ENCODE measurements around the gene RANBP10. TPM values are rescaled to one million over a fixed set of nuclear protein-coding genes. Genes with fewer than 3 reads are reported as not detected.

RANBP10 gene
- total RNA-seq, 6 experiments from 2014 or later, result 15.1 to 38.4 (median 22.7) TPM

DNA sequence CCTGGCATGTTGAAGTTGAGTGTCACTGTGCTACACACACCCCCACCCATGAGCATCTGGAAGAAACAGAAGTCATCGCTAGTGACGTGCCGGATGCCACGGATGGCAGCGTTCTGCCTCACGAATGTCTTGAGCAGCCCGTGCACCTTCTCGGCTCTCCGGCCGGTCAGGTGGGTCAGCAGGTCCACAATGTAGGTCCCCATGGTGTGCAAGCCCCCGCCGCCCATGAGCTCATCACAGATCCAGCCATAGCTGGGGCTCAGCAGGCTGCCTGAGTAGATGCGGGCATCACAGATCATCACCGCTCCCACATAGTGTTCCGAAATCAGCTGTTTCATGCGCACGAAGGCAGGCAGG is 130.8 kb downstream of the RANBP10 start:
- Histone ChIP-seq H3K9me3 (no peaks in the 10 kb centered on the region), H3K4me3 (no peak overlapping the region), H3K36me3 (no peaks in the 10 kb centered on the region), H3K27me3 (no peaks in the 10 kb centered on the region), H3K27ac (peak overlapping the region in 1 of 3 donors; percentile 84), H3K4me1 (peaks cover 0 to 65% (median 31%) of the 10 kb centered on the region in 4 donors)
- no peak for TF ChIP-seq CTCF (IDR thresholded peaks at IDR 0.05)
- no peak for TF ChIP-seq POLR2A (IDR thresholded peaks at IDR 0.05)
- no CpG with 5 or more reads among the region's 17 CpGs for WGBS (ENCODE audit: insufficient coverage, low coverage, low lambda C conversion rate, missing lambda C conversion rate)
- intact Hi-C loops (cut with DNase I), result loop anchor here (10.0 kb wide), 2 partner anchors 49 to 129 kb away; partner anchors contain the start of genes RANBP10 (in 1 of the 2) and TSNAXIP1 (in 1 of the 2)
- DNase-seq (no peak), ATAC-seq (no peak)

DNA sequence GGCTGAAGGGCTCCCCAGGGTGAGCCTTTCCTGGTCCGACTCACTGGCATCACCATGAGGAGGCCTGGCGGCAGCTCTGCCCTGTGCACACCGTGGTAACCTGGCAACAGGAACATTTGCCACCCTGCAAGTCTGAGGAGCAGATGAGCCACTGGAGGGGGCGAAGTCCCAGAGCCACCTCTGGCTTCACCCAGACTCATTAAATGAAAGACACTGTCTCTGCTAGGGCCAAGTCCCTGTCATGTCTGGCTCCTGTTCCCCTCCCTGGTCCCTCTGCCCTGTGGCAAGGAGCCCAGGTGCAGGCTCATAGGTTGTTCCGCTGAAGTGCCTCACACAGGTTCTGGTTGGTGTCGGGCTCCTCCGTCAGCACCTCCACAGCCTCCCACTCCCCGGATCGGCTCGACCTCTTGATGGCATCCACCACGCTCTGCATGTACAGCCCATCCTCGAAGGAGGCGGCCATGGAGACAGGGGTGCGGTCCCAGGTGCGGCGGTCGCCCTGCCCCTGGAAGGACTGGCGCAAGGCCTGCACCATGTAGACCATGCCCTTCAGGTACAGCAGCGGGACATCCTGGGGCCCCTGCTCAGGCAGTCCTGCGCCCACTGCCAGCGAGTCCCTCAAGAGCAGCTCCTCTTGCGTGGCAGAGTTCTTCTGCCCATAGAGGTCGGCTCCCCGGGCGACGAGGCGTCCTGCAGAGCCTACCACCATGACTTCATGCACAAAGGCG is 131.3 kb downstream of the RANBP10 start:
- peak; percentile 55 to 83 (median 73) for DNase-seq
- peak; percentile 15 to 51 (median 38) for ATAC-seq
- Histone ChIP-seq H3K36me3 (no peaks in the 10 kb centered on the region), H3K27me3 (no peaks in the 10 kb centered on the region), H3K4me1 (peaks cover 0 to 65% (median 31%) of the 10 kb centered on the region in 4 donors), H3K27ac (peak overlapping the region; percentile 84 to 92 (median 86)), H3K9me3 (no peaks in the 10 kb centered on the region), H3K4me3 (no peak overlapping the region)
- 58% methylated on average over 6 of the region's 28 CpGs for WGBS (ENCODE audit: insufficient coverage, low coverage, low lambda C conversion rate, missing lambda C conversion rate)
- intact Hi-C loops (cut with DNase I), result loop anchor here (10.0 kb wide), 2 partner anchors 50 to 130 kb away; partner anchors contain the start of genes RANBP10 (in 1 of the 2) and TSNAXIP1 (in 1 of the 2)
- no peak for TF ChIP-seq CTCF (IDR thresholded peaks at IDR 0.05)
- TF ChIP-seq POLR2A (IDR thresholded peaks at IDR 0.05), result no peak

DNA sequence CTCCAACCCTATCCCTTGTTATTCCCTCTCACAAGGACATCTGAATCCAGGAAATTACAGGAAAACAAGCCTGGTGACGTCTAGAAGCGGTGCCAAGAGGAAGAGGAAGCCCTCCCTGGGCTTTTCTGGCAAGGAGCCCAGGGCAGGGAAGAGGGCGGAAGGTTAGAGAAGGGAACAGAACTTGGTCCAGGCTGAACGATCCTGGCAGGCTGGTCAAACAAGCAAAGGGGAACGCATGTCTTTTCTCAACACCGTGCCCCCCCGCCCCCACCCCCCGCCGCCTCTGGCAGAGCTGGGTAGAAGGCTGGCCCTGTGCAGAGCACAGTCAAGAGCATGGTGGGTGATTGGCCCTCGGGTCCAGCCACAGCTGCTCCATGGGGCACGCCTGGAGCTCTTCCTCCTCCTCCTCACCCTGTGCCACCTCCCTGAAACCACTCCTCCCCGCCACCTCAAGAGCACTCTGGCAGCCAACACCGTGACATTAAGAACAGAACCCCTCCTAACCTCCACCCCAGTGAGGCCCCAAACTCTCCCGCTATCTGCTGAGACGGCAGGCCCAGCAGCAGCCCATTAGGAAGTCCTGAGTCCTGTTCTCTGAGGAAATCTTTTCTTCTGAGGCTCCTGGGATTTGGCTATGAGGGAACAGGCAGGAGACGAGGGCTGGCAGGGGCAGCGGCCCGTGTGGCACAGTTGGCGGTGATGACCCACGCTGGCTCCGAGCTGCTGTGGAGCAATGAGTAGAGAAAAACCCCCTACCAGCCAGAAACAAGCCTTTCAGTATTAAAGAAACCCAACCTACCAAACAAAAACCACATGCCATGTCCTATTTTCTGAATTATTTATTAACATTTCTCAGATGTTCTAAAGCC is 132.4 kb downstream of the RANBP10 start:
- H3K9me3 ChIP-seq, result no peaks in the 10 kb centered on the region
- H3K4me1 ChIP-seq, result peaks cover 0 to 64% (median 31%) of the 10 kb centered on the region in 4 donors
- H3K27me3 ChIP-seq, result no peaks in the 10 kb centered on the region
- intact Hi-C loops (cut with DNase I), result loop anchor here (10.0 kb wide), 2 partner anchors 51 to 131 kb away; partner anchors contain the start of genes RANBP10 (in 1 of the 2) and TSNAXIP1 (in 1 of the 2)
- H3K36me3 ChIP-seq, result no peaks in the 10 kb centered on the region
- H3K4me3 ChIP-seq, result no peak overlapping the region
- 14% methylated on average over 12 of the region's 21 CpGs for WGBS (ENCODE audit: insufficient coverage, low coverage, low lambda C conversion rate, missing lambda C conversion rate)
- no peak for TF ChIP-seq POLR2A (IDR thresholded peaks at IDR 0.05)
- peak; percentile 54 to 80 (median 74) for ATAC-seq
- peak overlapping the region; percentile 84 to 92 (median 86) for H3K27ac ChIP-seq
- peak; percentile 88 to 92 (median 90) for DNase-seq

Small RNAs within 50 kb of the gene (small RNA-seq; reads per million reads assigned to genes)
- 0 reads per million in 2 experiments for gene AC040162.2

Other genes with a start within 250 kb of the RANBP10 start
- gene CTCF, start 244.0 kb downstream of the RANBP10 start, total RNA-seq, result 10 to 100 TPM; 14.3 to 18.5 (median 17.0) TPM
- 1 to 10 TPM in 3 of 6 experiments, under 1 TPM in 3; 0.39 to 3.4 (median 0.88) TPM for gene CARMIL2, start 161.4 kb downstream of the RANBP10 start, total RNA-seq
- gene ACD, start 146.3 kb downstream of the RANBP10 start, total RNA-seq, result 1 to 10 TPM; 4.0 to 8.2 (median 5.9) TPM
- 1 to 10 TPM; 1.3 to 4.8 (median 2.6) TPM for gene PARD6A, start 145.6 kb downstream of the RANBP10 start, total RNA-seq
- gene ENKD1, start 139.8 kb downstream of the RANBP10 start, total RNA-seq, result 1 to 10 TPM; 4.4 to 8.9 (median 7.3) TPM
- gene C16orf86, start 139.7 kb downstream of the RANBP10 start, total RNA-seq, result 1 to 10 TPM; 1.4 to 4.3 (median 2.5) TPM
- gene GFOD2, start 87.2 kb downstream of the RANBP10 start, total RNA-seq, result 10 to 100 TPM; 19.7 to 39.7 (median 24.6) TPM
- gene TSNAXIP1, start 329 bp upstream of the RANBP10 start, total RNA-seq, result 1 to 10 TPM in 3 of 6 experiments, under 1 TPM in 3; 0.42 to 1.2 (median 0.99) TPM
- gene THAP11, start 35.8 kb upstream of the RANBP10 start, total RNA-seq, result 10 to 100 TPM in 4 of 6 experiments, 1 to 10 TPM in 2; 8.9 to 23.9 (median 11.7) TPM
- gene NUTF2, start 40.4 kb upstream of the RANBP10 start, total RNA-seq, result 10 to 100 TPM; 23.4 to 67.8 (median 33.9) TPM
- gene CENPT, start 41.1 kb upstream of the RANBP10 start, total RNA-seq, result 10 to 100 TPM; 12.2 to 21.1 (median 18.2) TPM
- gene EDC4, start 66.5 kb upstream of the RANBP10 start, total RNA-seq, result 10 to 100 TPM; 16.2 to 25.4 (median 19.5) TPM
- under 1 TPM in 1 of 6 experiments, not detected in 5; 0.84 TPM for gene NRN1L, start 78.3 kb upstream of the RANBP10 start, total RNA-seq
- 10 to 100 TPM in 4 of 6 experiments, 1 to 10 TPM in 2; 6.7 to 22.6 (median 13.2) TPM for gene PSKH1, start 86.7 kb upstream of the RANBP10 start, total RNA-seq
- gene CTRL, start 125.3 kb upstream of the RANBP10 start, total RNA-seq, result under 1 TPM in 3 of 6 experiments, not detected in 3; 0.12 to 0.49 (median 0.44) TPM
- 10 to 100 TPM; 19.0 to 39.6 (median 22.7) TPM for gene PSMB10, start 130.3 kb upstream of the RANBP10 start, total RNA-seq
- 100 to 1,000 TPM in 4 of 6 experiments, 10 to 100 TPM in 2; 29.4 to 207 (median 137) TPM for gene LCAT, start 137.6 kb upstream of the RANBP10 start, total RNA-seq
- gene SLC12A4, start 162.1 kb upstream of the RANBP10 start, total RNA-seq, result 10 to 100 TPM; 17.2 to 40.0 (median 21.9) TPM
- under 1 TPM in 1 of 6 experiments, not detected in 5; 0.10 TPM for gene DPEP3, start 173.9 kb upstream of the RANBP10 start, total RNA-seq
- gene DPEP2, start 192.9 kb upstream of the RANBP10 start, total RNA-seq, result 1 to 10 TPM in 5 of 6 experiments, under 1 TPM in 1; 0.93 to 2.3 (median 1.6) TPM
- not detected for gene DPEP2NB, start 209.4 kb upstream of the RANBP10 start, total RNA-seq
- 1 to 10 TPM; 5.4 to 10.0 (median 6.3) TPM for gene DDX28, start 216.7 kb upstream of the RANBP10 start, total RNA-seq
- gene DUS2, start 216.7 kb upstream of the RANBP10 start, total RNA-seq, result 10 to 100 TPM in 2 of 6 experiments, 1 to 10 TPM in 4; 7.9 to 16.4 (median 9.2) TPM

Measured in right lobe of liver (tissue), 6 donors.